Tracheal epithelial cell (primary cell): Measurements from ENCODE around the gene SUCLG2. TPM values are rescaled to one million over a fixed set of nuclear protein-coding genes. Genes with fewer than 3 reads are reported as not detected.

Experiments used
- total RNA-seq: library from RNA; depleted of rRNA; stranded (reverse); fragments of >200 nt; gene quantifications from 2 replicates; pipeline ENCODE4 v1.2.1, GENCODE V29; 2014

Gene SUCLG2
- total RNA-seq: 39.8 and 45.0 TPM in 2 replicates

GRCh38 chr3:67654099-67654843 is at the start of gene SUCLG2:
SUCLG2 (minus strand) TSS chr3:67654612; CDS start chr3:67654586, 26 bp downstream.

